NCI-H2196 (cell line): ENCODE data around the gene CNPY3.

ENCODE experiments used
- DNase-seq: peaks from one replicate; lab custom pipeline; 2025; ENCODE audit not compliant: unreplicated experiment; lab: John Stamatoyannopoulos, UW

The CNPY3 gene

GRCh38 chr6:42978839-42979522 lies 49.7 kb downstream of the CNPY3 start, which contains the start of gene PEX6:
PEX6 (minus strand) TSS chr6:42979181; CDS start chr6:42979150, 31 bp downstream.
- DNase-seq, result peak; percentile 88

GRCh38 chr6:42979523-42980177 lies 50.4 kb downstream of the CNPY3 start:
- peak; percentile 40 for DNase-seq

GRCh38 chr6:42981836-42982235 lies 52.6 kb downstream of the CNPY3 start:
- no peak for DNase-seq

- peak; percentile 98 for DNase-seq
Observed at GRCh38 chr6:42984001-42984923, 55.0 kb downstream of the CNPY3 start, which contains the start of gene PPP2R5D. PPP2R5D (plus strand) TSS chr6:42984570; CDS start chr6:42984678, 108 bp downstream.

- no peak for DNase-seq
Observed at GRCh38 chr6:42984924-42985475, 55.7 kb downstream of the CNPY3 start.

- DNase-seq, result no peak
Observed at GRCh38 chr6:42987533-42988451, 58.5 kb downstream of the CNPY3 start.

- no peak for DNase-seq
Observed at GRCh38 chr6:42988486-42989020, 59.3 kb downstream of the CNPY3 start.
